DND-41 (cell line): ENCODE data around the gene ANP32E.
A peak's percentile ranks its signal among the peaks of the same experiment; 100 is the strongest.

Source experiments
- ATAC-seq: fragments of 200-7000 bp; cut with Tn5 transposase; 3 replicates; pipeline ENCODE4 v1.9.1; 2021; ENCODE audit warnings: low read depth; ENCODE audit not compliant: insufficient read depth
- DNase-seq: peaks from one replicate; pipeline ENCODE4 v3.0.0-alpha.2; 2020
- H2AFZ ChIP-seq: 2 replicates; pipeline ENCODE4 v1.6.0; 2012; ENCODE audit warnings: low read depth, low read length
- H3K27ac ChIP-seq: 2 replicates; pipeline ENCODE4 v1.5.1; 2012; ENCODE audit warnings: low read length, inconsistent platforms
- H3K27me3 ChIP-seq: fragments of 200-600 bp; sonication (generic); 2 replicates; pipeline ENCODE4 v1.6.0; 2012; ENCODE audit warnings: low read length, mild to moderate bottlenecking, inconsistent platforms; ENCODE audit not compliant: insufficient read depth, poor library complexity
- H3K36me3 ChIP-seq: 2 replicates; pipeline ENCODE4 v1.5.1; 2012; ENCODE audit warnings: low read length, inconsistent platforms; ENCODE audit not compliant: insufficient read depth
- H3K4me1 ChIP-seq: 2 replicates; pipeline ENCODE4 v1.5.1; 2012; ENCODE audit warnings: mild to moderate bottlenecking, low read length; ENCODE audit not compliant: insufficient read depth
- H3K4me2 ChIP-seq: 2 replicates; pipeline ENCODE4 v1.6.0; 2012; ENCODE audit warnings: mild to moderate bottlenecking, moderate library complexity, low read length, inconsistent platforms; ENCODE audit not compliant: insufficient read depth
- H3K4me3 ChIP-seq, 2 experiments: fragments of 200-600 bp in 1 of 2; shearing (Covaris generic) in 1 of 2; 2 replicates each; pipeline ENCODE4 v1.5.1; 2012 to 2016; ENCODE audit warnings: inconsistent platforms in 2 of 2, low read length in 2 of 2, mild to moderate bottlenecking in 2 of 2, low read depth in 1 of 2, moderate library complexity in 1 of 2
- H3K79me2 ChIP-seq: 2 replicates; pipeline ENCODE4 v1.6.0; 2012; ENCODE audit warnings: low read length, inconsistent platforms; ENCODE audit not compliant: insufficient read depth
- H3K9ac ChIP-seq: 2 replicates; pipeline ENCODE4 v1.6.0; 2012; ENCODE audit warnings: low read depth, mild to moderate bottlenecking, inconsistent platforms, low read length, moderate library complexity
- H3K9me3 ChIP-seq: 2 replicates; pipeline ENCODE4 v1.5.1; 2012; ENCODE audit warnings: low read length, moderate library complexity, mild to moderate bottlenecking, inconsistent platforms; ENCODE audit not compliant: insufficient read depth, severe bottlenecking
- H4K20me1 ChIP-seq: 2 replicates; pipeline ENCODE4 v1.6.0; 2012; ENCODE audit warnings: low read length; ENCODE audit not compliant: insufficient read depth
- EZH2 ChIP-seq: IDR thresholded peaks from 3 replicates; pipeline ENCODE4 v1.6.1; 2012; ENCODE audit warnings: borderline replicate concordance, low read depth, mild to moderate bottlenecking, moderate library complexity, low read length, inconsistent platforms; ENCODE audit not compliant: severe bottlenecking
- TF ChIP-seq, protein P1 (sequence below): IDR thresholded peaks from 2 replicates; pipeline ENCODE4 v1.5.1; 2012; ENCODE audit warnings: borderline replicate concordance, low read length, moderate library complexity, mild to moderate bottlenecking; ENCODE audit not compliant: poor library complexity, severe bottlenecking; ENCODE audit errors: extremely low read depth

Gene ANP32E

DNA sequence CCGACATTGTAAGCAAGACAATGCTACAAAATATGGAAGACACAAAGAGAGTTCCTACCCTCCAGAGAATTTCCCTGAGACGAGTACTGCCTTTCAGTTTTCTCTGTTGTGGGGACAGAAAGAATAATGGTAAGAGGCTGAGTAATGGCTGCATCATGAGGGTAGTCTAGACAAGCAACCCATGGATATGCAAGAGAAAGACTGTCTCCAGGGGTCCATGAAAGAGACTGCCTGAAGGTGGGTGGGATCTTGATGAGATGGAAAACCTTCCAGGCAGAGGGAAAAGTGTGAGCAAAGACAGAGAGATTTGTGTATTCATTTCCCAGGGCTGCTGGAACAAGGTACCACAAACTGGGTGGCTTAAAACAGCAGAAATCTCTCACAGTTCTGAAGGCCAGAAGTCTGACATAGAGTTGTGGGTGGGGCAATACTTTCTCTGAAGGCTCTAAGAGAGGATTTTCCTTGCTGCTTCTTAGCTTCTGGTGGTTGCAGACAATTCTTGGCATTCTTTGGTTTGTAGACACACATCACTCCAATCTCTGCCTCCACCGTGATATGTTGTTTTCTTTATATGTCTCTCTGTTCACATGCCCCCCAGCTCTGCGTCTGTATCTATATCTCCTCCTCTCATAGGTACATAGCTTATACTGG, 41.4 kb downstream of the ANP32E start:
- H3K4me2 ChIP-seq: no peak overlapping the region
- no peak overlapping the region for H3K9ac ChIP-seq
- H3K36me3 ChIP-seq: no peaks in the 10 kb centered on the region
- DNase-seq: no peak
- H3K4me3 ChIP-seq: no peak overlapping the region
- no peak overlapping the region for H3K27ac ChIP-seq
- TF ChIP-seq EZH2: no peak
- TF ChIP-seq, protein P1, sequence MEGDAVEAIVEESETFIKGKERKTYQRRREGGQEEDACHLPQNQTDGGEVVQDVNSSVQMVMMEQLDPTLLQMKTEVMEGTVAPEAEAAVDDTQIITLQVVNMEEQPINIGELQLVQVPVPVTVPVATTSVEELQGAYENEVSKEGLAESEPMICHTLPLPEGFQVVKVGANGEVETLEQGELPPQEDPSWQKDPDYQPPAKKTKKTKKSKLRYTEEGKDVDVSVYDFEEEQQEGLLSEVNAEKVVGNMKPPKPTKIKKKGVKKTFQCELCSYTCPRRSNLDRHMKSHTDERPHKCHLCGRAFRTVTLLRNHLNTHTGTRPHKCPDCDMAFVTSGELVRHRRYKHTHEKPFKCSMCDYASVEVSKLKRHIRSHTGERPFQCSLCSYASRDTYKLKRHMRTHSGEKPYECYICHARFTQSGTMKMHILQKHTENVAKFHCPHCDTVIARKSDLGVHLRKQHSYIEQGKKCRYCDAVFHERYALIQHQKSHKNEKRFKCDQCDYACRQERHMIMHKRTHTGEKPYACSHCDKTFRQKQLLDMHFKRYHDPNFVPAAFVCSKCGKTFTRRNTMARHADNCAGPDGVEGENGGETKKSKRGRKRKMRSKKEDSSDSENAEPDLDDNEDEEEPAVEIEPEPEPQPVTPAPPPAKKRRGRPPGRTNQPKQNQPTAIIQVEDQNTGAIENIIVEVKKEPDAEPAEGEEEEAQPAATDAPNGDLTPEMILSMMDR: no peak
- no peaks in the 10 kb centered on the region for H3K4me1 ChIP-seq
- no peaks in the 10 kb centered on the region for H3K27me3 ChIP-seq
- ATAC-seq: no peak
- no peaks in the 10 kb centered on the region for H4K20me1 ChIP-seq
- H3K79me2 ChIP-seq: no peaks in the 10 kb centered on the region
- H2AFZ ChIP-seq: no peak overlapping the region
- H3K9me3 ChIP-seq: no peaks in the 10 kb centered on the region

DNA sequence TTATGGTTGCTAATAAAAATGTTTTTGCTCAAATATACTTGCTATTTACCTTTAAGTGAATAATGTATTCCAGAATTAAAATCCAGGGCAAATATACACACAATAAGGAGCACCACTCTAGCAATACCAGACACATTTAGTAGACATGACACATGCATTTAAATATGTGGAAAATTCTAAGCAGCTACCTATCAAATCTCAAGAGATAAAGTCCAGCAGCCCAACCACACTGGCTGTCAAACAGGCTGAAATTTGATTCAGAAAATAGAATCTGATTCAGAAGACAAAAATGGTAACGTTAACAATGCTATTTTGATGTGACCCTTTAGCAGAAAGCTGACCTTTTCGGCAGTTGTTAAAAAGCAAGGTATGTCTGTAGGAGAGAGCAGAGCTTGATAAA, 43.9 kb downstream of the ANP32E start:
- H3K4me1 ChIP-seq: peaks cover 6% of the 10 kb centered on the region; the same call in 1 of the 2 replicates
- no peaks in the 10 kb centered on the region for H3K9me3 ChIP-seq
- no peak for DNase-seq

DNA sequence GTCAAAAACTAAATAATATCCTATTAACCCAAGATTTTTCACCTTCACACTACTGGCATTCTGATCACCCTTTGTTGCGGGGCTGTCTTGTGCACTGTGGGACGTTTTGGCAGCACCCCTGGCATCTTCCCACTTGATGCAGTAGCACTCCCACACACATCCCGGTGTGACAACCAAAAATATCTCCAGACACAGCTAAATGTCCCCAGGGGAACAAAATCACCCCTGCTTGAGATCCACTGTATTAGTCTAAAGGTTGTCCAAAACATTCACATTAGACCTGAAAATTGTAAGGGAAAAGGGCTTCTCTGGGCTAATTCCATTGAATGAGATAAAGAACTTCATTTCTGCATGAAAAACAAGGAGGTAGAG, 48.4 kb downstream of the ANP32E start:
- H3K9ac ChIP-seq: no peak overlapping the region
- no peak overlapping the region for H3K4me3 ChIP-seq
- H3K79me2 ChIP-seq: no peaks in the 10 kb centered on the region
- ATAC-seq: peak; percentile 64
- no peak overlapping the region for H3K27ac ChIP-seq
- no peaks in the 10 kb centered on the region for H3K27me3 ChIP-seq
- H4K20me1 ChIP-seq: no peaks in the 10 kb centered on the region
- DNase-seq: no peak
- H3K4me2 ChIP-seq: no peak overlapping the region; the same call in 1 of the 2 replicates
- H3K4me1 ChIP-seq: peaks cover 12% of the 10 kb centered on the region; the same call in 1 of the 2 replicates
- no peaks in the 10 kb centered on the region for H3K36me3 ChIP-seq
- H2AFZ ChIP-seq: peak overlapping the region; percentile 62; the same call in 1 of the 2 replicates
- H3K9me3 ChIP-seq: no peaks in the 10 kb centered on the region
- TF ChIP-seq, protein P1: peak; percentile 0
- TF ChIP-seq EZH2: no peak

More for the DNA sequence above, 43.9 kb downstream of the ANP32E start:
- Histone ChIP-seq H3K4me3 (no peak overlapping the region), H3K27ac (no peak overlapping the region), H4K20me1 (no peaks in the 10 kb centered on the region), H3K36me3 (no peaks in the 10 kb centered on the region), H3K27me3 (no peaks in the 10 kb centered on the region), H3K79me2 (no peaks in the 10 kb centered on the region), H3K9ac (no peak overlapping the region), H3K4me2 (no peak overlapping the region), H2AFZ (no peak overlapping the region)
- TF ChIP-seq, protein P1: no peak
- TF ChIP-seq EZH2: no peak
- ATAC-seq: no peak
